ENCODE measurements around the gene ADRA2C.

DNA sequence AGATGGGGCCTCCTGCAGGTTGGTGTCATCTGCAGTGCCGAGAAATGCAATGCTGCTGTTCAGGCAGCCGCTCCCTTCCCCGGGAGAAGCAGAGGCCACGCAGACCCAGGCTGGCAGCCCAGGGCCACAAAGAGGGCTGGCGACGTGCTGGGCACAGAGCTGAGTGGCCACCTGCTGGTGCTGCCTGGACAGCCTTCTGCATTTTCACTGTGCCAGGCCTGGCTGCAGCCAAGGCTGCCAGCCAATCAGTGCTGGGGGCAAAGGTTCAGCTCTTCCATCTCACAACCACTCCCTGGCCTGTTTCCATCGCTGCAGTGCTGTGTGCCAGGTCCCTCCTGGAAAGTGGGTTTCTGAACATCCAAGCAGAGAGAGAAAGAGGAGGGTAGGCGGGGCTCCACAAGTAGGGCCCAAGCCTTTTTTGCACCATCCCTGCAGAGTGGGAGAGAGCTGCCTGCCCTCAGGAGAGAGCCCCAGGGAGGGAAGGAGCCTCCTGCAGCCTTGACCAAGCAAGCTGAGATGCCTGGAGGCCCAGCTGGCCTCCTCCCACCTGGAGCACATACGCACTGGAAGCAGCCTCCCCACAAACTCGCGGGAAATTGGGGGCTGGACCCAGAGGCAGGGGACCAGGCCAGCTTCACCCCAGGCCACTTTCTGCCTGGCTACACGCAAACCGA lies 20.1 kb downstream of the ADRA2C start:
- no peak; the same call in 1 of the 2 replicates for TF ChIP-seq CTCF (conservative IDR thresholded peaks at IDR 0.05)
- no peak for TF ChIP-seq ZFX (IDR thresholded peaks at IDR 0.05)
